LHCN-M2 (cell line): ENCODE measurements around the gene SERINC5. TPM values are rescaled to one million over a fixed set of nuclear protein-coding genes. Genes with fewer than 3 reads are reported as not detected.

Source experiments
- DNase-seq: peaks from one replicate; pipeline ENCODE4 v3.0.0-alpha.2; 2012; ENCODE audit warnings: low read depth
- total RNA-seq: library from RNA; depleted of rRNA; stranded (reverse); fragments of >200 nt; gene quantifications from 2 replicates; pipeline ENCODE4 v1.2.3, GENCODE V29; 2014

Gene SERINC5
- total RNA-seq, 1 experiment from 2014 or later: 15.6 TPM

DNA sequence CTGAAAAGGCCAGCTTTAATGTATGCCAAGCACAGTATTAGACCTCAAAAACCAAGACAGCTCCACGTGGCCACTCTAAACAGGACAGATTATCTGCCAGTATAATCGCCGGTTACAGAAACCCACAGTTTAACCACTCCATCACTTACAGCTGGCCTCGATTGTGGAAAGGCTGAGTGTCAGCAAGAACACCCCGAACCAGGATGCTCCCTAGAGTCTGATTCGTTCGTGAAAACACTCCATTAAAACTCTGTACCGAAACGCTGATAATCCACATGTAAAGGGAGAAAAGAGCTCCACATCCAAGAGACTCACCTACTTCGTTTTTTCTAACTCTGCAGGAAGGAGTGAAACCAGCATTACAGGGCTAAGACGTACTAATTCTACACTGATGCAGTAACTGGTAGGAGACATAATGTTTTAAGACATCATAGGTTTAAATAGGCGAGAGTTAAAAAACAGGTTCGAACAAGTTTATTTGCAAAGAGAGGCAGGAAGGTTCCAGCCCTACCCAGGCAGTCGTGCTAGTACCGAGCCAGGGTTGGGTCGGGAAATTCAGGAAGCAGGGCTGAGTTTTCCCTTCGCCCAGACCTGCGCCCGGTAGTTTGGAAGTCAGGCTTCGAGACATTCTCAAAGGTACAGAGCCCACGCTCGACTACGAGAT, 949 bp downstream of the SERINC5 start:
- peak; percentile 45 for DNase-seq

DNA sequence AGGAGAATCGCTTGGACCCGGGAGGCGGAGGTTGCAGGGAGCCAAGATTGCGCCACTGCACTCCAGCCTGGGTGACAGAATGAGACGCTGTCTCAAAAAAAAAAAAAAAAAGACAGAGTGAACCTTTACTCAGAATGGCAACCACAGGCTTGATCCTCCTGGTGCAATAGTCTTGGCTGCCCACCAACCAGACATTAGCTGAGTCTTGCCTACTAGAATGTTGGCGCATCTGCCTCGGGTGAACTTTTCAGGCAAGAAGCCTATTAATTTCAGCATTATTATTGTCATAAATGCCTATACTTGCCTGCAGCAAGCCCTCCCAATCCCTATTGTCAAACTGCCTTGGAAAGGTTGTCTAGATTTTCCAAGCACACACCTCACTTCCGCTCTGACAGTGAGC, 4.2 kb downstream of the SERINC5 start:
- DNase-seq: no peak

- DNase-seq: no peak
Measured at GRCh38 chr5:80250801-80251200, 5.0 kb downstream of the SERINC5 start.

DNA sequence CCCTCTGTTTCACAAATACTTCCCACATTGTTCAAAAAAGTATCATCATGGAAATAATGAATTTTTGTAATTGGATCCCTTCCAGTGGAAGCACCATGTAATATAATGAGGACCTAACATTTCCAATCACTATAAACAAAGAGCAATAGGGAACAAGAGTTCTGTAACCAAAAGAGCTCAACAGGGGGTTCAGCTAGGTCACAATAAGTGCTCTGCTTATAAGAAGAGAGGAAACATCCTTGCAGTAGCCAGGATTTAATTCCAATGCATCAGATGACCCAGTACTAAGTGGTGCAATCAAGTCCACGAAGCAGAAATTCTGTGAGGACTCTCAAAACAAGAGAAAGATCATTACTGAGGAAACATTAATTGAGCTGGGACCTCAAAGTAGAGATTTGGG, 5.9 kb downstream of the SERINC5 start:
- no peak for DNase-seq

- no peak for DNase-seq
Measured at GRCh38 chr5:80248378-80248777, 7.5 kb downstream of the SERINC5 start.

GRCh38 chr5:80246995-80247729, 8.7 kb downstream of the SERINC5 start:
- peak; percentile 89 for DNase-seq

DNA sequence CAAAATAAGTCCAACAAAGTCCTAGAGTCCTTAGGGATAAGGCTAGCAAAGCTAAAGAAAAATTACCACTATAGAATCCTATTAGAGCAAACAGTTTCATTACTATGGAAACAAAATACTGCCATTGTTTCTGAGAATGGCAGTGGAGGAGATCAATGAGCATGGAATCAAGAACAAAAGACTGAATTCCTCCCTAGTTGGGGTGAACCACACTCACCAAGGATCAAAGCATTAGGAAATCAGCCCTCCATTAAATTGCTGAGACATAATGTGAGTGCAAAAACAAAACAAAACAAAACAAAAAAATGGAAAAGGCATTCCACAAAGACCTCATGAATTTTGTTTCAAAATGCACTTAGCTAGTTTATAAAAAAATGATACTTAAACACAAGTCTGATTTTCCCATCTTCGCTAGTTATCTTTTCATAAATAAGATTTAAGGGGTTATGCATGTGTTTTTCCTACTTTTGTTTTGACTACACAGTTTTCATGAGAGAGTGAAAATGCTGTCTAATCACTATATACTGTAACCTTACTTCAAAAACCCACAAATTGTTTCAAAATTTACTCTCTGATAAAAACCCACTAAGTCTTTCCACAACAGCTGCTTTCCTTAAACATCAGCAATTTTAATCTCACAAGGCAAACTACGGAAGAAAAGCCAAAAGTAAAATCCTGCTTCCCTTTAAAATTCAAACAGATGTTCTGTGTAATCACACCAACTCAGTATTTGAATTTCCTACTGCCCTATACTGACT, 9.7 kb downstream of the SERINC5 start:
- peak; percentile 80 for DNase-seq

GRCh38 chr5:80243567-80243966, 12.3 kb downstream of the SERINC5 start:
- DNase-seq: no peak

GRCh38 chr5:80242849-80243248, 13.0 kb downstream of the SERINC5 start:
- no peak for DNase-seq

GRCh38 chr5:80240368-80240986, 15.4 kb downstream of the SERINC5 start:
- DNase-seq: no peak

DNA sequence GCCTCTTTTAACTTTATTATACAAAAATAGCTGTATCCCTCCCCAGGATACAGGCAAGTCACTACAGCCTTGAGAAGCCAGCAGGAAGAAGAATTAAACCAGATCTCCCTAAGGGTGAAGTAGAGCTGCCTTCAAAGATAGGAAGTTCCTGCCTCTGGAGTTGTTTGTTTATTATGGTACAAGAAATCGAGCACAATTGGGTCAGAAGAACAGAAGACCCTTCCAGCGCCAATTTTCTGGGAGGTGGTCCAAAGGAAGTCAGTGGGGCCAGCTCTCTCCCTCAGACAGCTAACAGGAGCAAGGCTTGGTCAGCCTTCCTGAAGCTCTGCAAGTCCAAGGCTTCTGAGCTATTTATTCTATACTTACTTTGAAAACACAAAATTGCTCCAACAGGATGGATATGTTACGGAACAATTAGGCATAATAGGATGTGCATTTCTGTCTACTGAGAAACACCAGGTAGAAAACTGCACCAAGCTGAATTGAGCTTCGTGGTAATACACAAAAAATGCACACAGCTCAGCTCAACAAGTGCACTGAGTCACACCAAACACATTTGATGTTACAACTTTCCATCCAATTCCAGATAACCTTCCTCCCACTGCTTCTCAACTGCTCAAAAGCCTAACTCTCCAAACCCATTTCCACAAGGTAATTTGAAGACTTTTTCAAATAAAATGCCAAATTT, 16.0 kb downstream of the SERINC5 start:
- no peak for DNase-seq

DNA sequence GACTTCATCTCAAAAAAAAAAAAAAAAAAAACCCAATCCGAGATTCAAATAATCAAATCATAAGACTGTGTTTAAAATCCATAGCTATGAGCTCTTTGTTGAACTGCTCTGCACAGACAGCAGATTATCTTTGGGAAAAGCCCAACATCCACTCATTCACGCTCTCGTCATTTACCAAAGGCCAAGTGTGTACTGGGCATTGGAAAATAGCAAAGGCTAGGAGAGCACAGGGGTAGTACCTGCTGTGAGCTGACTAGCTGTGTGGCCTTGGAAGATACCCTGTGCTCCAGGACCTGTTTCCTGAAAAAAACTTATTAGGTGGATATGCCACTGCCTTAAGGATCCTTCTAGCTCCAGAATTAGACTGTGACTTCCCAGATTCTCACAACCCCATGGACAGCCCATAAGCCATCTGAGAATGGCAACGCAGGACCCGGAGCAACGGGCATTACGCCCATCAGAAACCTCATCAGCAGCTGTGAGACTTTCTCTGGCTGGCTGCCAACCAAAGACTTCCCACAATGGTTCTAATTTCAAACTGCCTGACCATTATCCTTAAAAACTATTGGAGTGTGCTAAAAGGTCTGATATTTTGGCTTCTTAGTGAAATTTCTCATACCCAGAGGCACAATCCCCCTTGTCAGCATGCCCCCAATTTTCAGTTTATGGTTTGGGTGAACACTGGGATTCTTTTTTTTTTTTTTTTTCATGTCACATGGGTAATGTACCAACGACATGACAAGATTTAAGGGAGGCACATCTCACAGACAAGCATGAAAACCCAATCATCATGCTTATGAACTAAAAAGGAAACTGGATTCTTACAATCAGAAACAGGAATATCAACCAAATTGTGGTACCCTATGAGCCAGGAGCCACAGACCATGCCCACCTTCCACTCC, 16.8 kb downstream of the SERINC5 start:
- peak; percentile 93 for DNase-seq

DNA sequence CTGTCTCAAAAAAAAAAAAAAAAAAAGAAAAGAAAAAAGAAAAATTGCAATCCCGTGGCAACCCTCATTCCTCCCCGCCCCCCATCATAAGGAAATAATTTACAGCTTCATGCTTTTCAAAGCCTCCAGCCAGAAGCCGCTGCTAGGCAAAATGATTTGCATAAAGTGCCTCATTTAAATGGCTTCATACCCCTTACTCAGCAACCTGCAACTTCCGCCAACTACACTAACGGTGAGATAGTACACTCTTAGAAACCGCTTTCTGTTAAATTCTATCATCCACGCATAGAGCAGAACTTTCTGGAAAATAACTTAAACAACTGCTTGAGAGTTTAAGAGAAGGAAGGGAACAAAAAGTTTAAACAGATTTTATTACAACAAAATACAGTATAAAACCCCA, 17.8 kb downstream of the SERINC5 start:
- DNase-seq: no peak

GRCh38 chr5:80237243-80237642, 18.6 kb downstream of the SERINC5 start:
- DNase-seq: no peak

DNA sequence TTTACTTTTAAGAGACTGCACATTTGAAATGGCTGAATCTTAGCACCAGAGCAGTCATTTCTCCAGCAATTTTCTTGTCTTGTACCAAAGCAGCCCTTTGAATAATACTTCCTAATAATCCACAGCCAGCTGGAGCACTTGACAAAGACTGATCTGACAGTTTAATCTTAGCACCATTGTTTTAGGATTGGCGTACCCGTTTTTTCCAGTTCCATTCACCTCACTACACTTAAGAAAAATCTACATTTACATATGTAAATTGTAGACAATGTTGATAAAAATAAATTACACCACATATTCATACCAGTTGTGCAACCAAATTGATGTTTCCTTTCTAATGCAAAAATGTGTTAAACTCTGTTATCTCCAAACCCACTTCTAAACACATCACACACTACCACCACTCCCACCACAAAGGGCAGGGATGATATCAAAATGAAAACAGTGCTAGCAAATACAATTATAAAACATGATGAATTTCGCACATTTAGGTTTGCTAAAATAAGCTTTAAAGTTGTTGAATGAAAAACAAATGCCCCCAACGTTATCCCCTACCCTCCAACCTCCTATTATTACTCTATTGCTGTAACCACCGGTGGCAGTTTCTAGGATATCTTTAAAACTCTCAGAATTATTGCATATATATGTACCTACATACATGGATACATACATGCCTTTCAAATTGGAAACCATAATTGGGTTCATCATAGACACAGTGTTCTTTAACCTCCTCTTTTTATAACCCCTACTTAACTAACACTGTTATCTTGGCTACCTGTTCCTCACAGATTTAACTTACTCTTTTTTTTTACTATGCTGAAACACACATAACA, 21.5 kb downstream of the SERINC5 start:
- DNase-seq: no peak

- no peak for DNase-seq
Measured at GRCh38 chr5:80231693-80232092, 24.2 kb downstream of the SERINC5 start.

GRCh38 chr5:80231243-80231642, 24.6 kb downstream of the SERINC5 start:
- DNase-seq: peak; percentile 84

DNA sequence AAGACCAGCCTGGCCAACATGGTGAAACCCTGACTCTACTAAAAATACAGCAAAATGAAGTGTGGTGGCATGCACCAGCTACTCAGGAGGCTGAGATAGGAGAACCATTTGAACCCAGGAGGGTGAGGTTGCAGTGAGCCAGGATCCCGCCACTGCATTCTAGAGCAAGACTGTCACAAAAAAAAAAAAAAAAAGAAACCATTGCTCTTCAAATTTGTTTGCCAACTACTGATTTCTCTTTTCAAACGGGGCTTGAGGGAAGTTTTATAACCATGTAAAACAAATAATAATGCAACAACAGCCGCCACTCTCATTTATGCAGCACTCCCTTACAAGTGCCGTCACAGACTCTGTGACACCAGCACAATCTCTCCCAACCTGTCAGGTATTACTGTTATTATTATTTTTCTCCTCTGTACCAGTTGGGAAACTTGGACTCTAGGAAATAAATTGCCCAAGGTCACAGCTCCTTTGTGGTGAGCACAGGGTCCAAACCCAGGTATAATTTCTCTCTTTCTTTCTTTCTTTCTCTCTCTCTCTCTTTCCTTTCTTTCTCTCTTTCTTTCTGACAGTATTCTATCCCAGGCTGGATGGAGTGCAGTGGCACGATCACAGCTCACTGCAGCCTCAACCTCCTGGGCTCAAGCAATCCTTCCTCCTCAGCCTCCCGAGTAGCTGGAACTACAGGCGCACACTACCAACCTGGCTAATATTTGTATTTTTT, 25.4 kb downstream of the SERINC5 start:
- no peak for DNase-seq

GRCh38 chr5:80229902-80230255, 26.0 kb downstream of the SERINC5 start:
- no peak for DNase-seq
